Stimulated activated CD8-positive, alpha-beta memory T cell treated with anti-CD3 and anti-CD28 coated beads, Interleukin-15, amount 100 ng/mL, for 48 hours (primary cell): ENCODE data around the gene VGLL3.

Experiments used
- DNase-seq, 2 donors: peaks; one replicate each; pipeline ENCODE4 v3.0.0-alpha.2; 2020; ENCODE audit warnings: low read depth in 2 of 2

The VGLL3 gene

GRCh38 chr3:86951322-86951721 is 39.6 kb downstream of the VGLL3 start:
- no peak for DNase-seq

DNA sequence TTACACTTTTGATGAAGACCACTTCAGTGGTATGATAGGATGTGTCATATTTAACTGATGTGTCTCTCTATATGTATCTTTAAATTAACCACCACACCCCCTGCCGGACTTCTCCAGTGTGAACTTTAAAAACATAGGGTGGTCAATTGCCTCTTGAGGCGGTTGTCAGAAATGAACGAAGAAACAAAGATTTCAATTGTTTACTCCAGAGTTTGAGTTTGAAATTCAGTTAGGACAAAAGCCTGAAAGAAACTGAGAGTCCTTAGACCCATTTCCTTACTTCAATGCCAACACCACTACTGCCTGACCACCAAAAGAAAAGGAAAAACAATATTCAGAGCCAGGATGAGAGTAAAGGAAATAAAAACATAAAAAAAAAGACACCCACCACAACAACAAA is 40.2 kb downstream of the VGLL3 start:
- no peak for DNase-seq

DNA sequence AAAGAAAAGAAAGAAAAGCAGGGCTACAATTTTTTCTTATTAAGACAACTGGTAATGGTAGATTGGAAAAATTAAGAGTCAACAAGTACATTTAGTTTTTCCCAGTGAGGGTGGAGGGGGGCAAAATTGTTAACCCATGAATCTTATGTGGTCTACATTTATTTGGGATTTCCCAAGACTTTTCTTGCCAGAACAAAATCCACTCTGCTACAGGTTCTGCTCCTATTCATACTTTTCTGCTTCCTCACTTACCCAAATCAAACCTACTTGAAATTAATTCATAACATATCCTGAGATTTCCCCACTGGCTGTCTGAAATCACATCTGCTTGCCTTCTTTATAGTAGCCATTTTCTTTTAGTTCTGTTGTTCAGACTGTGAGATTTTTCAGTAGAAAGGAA is 41.1 kb downstream of the VGLL3 start:
- DNase-seq, result no peak

DNA sequence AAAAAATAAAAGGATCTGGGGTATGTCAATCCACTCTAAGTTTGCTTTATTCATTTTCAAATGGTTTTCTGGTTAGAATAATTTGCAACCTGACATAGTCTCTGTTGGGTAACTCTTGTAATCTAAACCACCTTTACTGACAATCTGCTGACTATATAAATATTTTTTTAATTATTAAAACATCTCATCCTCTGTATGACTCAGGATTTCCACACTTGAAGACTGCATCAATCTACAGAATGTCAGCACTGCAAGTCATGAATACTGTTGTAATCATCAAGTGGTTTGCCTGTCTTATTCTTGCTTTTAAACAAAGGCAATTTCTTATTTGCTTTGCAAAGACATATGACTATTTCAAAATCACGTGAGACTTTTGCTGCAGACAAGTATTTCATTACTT is 42.1 kb downstream of the VGLL3 start:
- DNase-seq, result no peak

- no peak for DNase-seq
These were observed 48.7 kb downstream of the VGLL3 start for GRCh38 chr3:86942206-86942605.

- DNase-seq, result no peak
These were observed 52.4 kb downstream of the VGLL3 start for GRCh38 chr3:86938416-86939105.

DNA sequence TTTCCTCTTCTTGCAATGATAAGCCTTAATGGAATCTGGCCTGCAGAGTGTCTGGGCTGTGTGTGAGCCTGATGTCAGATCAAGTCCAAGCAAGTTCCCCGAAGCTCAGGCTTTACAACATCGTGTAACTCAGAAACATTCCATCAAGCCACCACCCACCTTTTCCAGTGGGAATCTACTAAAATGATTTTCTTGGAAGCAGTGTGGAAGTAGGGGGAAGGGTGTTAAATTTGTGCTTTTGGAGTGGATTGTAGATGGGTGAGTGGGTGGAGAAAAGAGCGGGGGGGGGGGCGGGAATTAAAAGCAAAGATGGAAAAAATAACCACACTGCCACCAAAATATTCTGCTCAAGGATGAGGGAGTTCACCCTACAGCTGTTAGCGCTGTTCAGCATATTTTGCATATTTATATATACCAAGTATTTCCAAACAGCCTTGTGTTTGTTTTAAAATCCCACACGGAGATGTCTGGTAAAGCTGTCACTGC is 53.6 kb downstream of the VGLL3 start:
- DNase-seq, result no peak

DNA sequence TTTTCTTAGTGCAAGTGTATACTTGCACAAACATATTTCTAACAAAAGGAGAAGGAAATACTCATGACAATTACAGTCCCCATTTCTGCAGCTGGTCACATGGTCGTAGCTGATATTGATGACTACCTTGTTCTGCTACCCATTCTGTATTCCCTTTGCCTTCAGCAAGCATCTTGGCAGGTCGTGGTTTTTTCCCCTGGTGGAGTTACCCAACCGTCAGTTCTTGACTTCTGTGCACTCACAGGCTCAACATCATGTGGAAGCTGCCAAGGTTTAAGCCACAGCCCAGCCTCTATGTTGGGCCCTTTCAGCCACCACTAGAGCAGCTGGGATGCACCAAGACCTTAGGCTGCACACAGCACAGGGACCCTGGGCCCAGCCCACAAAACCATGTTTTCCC is 56.1 kb downstream of the VGLL3 start:
- no peak for DNase-seq

- no peak for DNase-seq
These were observed 60.1 kb downstream of the VGLL3 start for GRCh38 chr3:86930831-86931230.

DNA sequence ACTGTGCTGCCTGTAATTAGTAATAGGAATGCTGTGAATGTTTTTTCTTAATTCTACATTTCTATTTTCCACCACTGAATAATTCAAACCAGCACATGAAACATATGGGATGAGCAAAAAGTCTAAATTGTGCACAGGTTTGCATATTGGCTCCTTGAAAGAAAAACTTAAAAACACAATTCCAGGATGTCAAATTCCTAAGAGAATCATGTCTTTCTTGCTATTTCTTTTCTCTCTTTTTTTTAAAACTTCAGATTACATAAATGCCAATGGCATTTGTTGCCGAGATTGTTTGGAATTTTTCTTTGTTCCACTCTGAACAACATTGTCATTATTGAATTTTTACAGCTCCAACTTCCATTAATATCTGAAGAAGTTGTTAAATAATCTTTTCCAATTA is 60.8 kb downstream of the VGLL3 start:
- no peak for DNase-seq

DNA sequence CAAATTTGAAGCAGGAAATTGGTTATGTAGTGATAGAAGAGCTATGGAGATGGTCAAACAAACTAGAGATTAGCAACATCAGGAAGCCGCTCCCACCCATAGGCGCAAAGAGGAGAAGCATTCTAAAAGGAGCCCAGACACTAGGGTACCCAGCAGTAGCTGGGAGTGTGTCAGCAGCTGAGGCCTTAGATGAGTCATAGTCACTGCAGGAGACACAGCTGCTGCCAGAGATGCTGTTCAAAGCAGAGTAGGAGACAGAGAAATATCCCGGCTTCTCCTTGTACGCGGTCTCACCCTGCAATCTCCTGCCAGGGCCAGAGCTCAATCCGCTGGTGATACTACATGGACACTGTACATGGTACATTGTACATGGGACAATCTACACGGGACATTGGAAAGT is 61.9 kb downstream of the VGLL3 start:
- no peak for DNase-seq

- no peak for DNase-seq
These were observed 67.9 kb downstream of the VGLL3 start for GRCh38 chr3:86923071-86923491.

GRCh38 chr3:86921971-86922680 is 68.8 kb downstream of the VGLL3 start:
- no peak for DNase-seq

DNA sequence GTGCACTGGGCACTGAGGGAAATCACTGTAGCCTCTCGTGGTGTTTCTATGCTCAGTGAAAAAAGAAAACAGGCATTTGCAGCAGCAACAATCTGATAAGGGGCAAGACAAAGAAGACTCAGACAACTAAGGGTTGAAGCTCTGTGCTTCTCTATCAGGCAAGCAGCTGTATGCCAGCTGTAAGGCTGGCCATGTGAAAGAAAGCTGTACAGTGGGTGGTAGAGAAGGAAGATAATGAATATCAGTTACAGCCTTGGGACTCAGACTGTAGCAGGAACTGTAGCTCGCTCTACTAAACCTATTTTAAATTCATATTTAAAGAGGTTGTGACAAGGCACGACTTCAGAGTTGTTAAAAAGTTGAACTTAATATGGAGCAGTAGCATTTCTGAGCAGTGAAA is 76.3 kb downstream of the VGLL3 start:
- no peak for DNase-seq

GRCh38 chr3:86913160-86913559 is 77.8 kb downstream of the VGLL3 start:
- DNase-seq, result no peak

- no peak for DNase-seq
These were observed 95.7 kb downstream of the VGLL3 start for GRCh38 chr3:86895202-86895601.

GRCh38 chr3:86890741-86891396 is 100.1 kb downstream of the VGLL3 start:
- no peak for DNase-seq
